ENCODE data around the gene ATP2C1.

DNA sequence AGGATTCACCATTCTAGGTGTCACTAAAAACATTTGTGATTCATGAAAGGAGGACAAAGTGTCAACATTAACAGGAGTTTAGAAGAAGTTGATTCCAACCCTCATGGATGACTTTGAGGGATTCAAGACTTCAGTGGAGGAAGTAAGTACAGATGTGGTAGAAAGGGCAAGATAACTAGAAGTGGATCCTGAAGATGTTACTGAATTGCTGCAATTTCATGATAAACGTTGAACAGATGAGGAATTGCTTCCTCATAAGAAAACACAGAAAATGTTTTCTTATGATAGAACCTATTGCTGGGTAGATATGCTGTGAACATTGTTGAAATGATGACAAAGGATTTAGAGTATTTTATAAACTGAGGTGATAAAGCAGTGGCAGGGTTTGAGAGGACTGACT lies 23.5 kb upstream of the ATP2C1 start:
- TF ChIP-seq POLR2AphosphoS5 (IDR thresholded peaks at IDR 0.05) (no peak), POLR2A (IDR thresholded peaks at IDR 0.05) (no peak)
- TF ChIP-seq, protein P1, sequence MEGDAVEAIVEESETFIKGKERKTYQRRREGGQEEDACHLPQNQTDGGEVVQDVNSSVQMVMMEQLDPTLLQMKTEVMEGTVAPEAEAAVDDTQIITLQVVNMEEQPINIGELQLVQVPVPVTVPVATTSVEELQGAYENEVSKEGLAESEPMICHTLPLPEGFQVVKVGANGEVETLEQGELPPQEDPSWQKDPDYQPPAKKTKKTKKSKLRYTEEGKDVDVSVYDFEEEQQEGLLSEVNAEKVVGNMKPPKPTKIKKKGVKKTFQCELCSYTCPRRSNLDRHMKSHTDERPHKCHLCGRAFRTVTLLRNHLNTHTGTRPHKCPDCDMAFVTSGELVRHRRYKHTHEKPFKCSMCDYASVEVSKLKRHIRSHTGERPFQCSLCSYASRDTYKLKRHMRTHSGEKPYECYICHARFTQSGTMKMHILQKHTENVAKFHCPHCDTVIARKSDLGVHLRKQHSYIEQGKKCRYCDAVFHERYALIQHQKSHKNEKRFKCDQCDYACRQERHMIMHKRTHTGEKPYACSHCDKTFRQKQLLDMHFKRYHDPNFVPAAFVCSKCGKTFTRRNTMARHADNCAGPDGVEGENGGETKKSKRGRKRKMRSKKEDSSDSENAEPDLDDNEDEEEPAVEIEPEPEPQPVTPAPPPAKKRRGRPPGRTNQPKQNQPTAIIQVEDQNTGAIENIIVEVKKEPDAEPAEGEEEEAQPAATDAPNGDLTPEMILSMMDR (IDR thresholded peaks at IDR 0.05) = no peak
